Body of pancreas (tissue), 4 donors: ENCODE data around the gene RGS14. TPM values are rescaled to one million over a fixed set of nuclear protein-coding genes. Genes with fewer than 3 reads are reported as not detected.

Source experiments
- ATAC-seq: fragments of 150-250 bp; one replicate; pipeline ENCODE4 v1.9.1; 2016
- DNase-seq, 4 donors: peaks; one replicate each; pipeline ENCODE4 v3.0.0-alpha.2; 2019
- H3K27ac ChIP-seq, 4 donors: fragments of 200-600 bp; sonication (generic); 1 replicate in 3 of 4; 2 replicates in 1 of 4; pipeline versions ENCODE4 v1.5.1 to v1.6.1; 2016 to 2019; ENCODE audit warnings: mild to moderate bottlenecking in 1 of 4, mixed read lengths in 1 of 4, moderate library complexity in 1 of 4
- H3K27me3 ChIP-seq, 2 donors: fragments of 200-600 bp; sonication (generic); one replicate each; pipeline ENCODE4 v1.6.0; 2016; ENCODE audit warnings: mild to moderate bottlenecking in 1 of 2
- H3K36me3 ChIP-seq, 2 donors: fragments of 200-600 bp; sonication (generic); replicated peaks in 1 of 2; 2 replicates each; pipeline ENCODE4 v1.5.1; 2016; ENCODE audit warnings: low read depth in 2 of 2; ENCODE audit not compliant: insufficient read depth in 1 of 2
- H3K4me1 ChIP-seq: fragments of 200-600 bp; sonication (generic); one replicate; pipeline ENCODE4 v1.6.0; 2016
- H3K4me3 ChIP-seq, 2 donors: fragments of 200-600 bp; sonication (generic); 1 replicate in 1 of 2; 2 replicates in 1 of 2; pipeline ENCODE4 v1.5.1; 2016 to 2019
- H3K9me3 ChIP-seq, 3 donors: fragments of 200-600 bp; sonication (generic); 1 replicate in 2 of 3; 2 replicates in 1 of 3; pipeline ENCODE4 v1.5.1; 2016
- CTCF ChIP-seq, 7 experiments: fragments of 450-650 bp in 4 of 7; fragments of 200-600 bp in 3 of 7; sonication (generic) in 3 of 7; IDR thresholded peaks; one replicate each; pipeline ENCODE4 v1.5.1; 2016 to 2019; ENCODE audit warnings: antibody characterized with exemption in 7 of 7
- POLR2A ChIP-seq, 3 donors: fragments of 450-650 bp; IDR thresholded peaks; one replicate each; pipeline ENCODE4 v1.6.1; 2016; ENCODE audit warnings: antibody characterized with exemption in 3 of 3, mild to moderate bottlenecking in 2 of 3
- WGBS, 2 donors: methylation state at CpG; one replicate each; pipeline ENCODE4 v1.1.5; 2017; 5-methylcytosine and 5-hydroxymethylcytosine counted together
- intact Hi-C: fragments of 100-400 bp; cut with DNase I; formaldehyde crosslinking; loops from one replicate; pipeline ENCODE4 v1.15.1; 2023
- total RNA-seq, 2 donors: library from RNA; depleted of rRNA; stranded (reverse); fragments of >200 nt; gene quantifications; one replicate each; pipeline ENCODE4 v1.1.0, GENCODE V29; 2016

Gene RGS14
- total RNA-seq, 2 donors from 2014 or later: 15.0 to 39.2 TPM

GRCh38 chr5:177334781-177335700, 22.7 kb upstream of the RGS14 start:
- no peaks in the 10 kb centered on the region for H3K9me3 ChIP-seq
- WGBS, 2 donors: 87 to 90% methylated on average over 12 to 21 of the region's 21 CpGs
- intact Hi-C loops: no loop called here
- H3K27me3 ChIP-seq: no peaks in the 10 kb centered on the region
- no peak for DNase-seq
- peaks cover 11% of the 10 kb centered on the region for H3K4me1 ChIP-seq
- no peak for ATAC-seq
- H3K4me3 ChIP-seq: no peak overlapping the region
- TF ChIP-seq CTCF (IDR thresholded peaks at IDR 0.05) (no peak), POLR2A (IDR thresholded peaks at IDR 0.05) (no peak)
- peaks cover 17 to 39% of the 10 kb centered on the region in 2 donors for H3K36me3 ChIP-seq
- no peak overlapping the region for H3K27ac ChIP-seq

- Histone ChIP-seq H3K4me3 (no peak overlapping the region), H3K36me3 (peaks cover 17 to 39% of the 10 kb centered on the region in 2 donors), H3K9me3 (no peaks in the 10 kb centered on the region), H3K4me1 (peaks cover 5% of the 10 kb centered on the region), H3K27me3 (no peaks in the 10 kb centered on the region), H3K27ac (no peak overlapping the region)
- no peak for ATAC-seq
- TF ChIP-seq POLR2A (IDR thresholded peaks at IDR 0.05): no peak
- no peak for TF ChIP-seq CTCF (IDR thresholded peaks at IDR 0.05)
- no peak for DNase-seq
- intact Hi-C loops: no loop called here
- WGBS, 2 donors: 75 to 89% methylated on average over 5 to 7 of the region's 7 CpGs
These were observed 22.0 kb upstream of the RGS14 start for GRCh38 chr5:177335701-177336065.

GRCh38 chr5:177336112-177336511, 21.6 kb upstream of the RGS14 start:
- WGBS, 2 donors: 58 to 72% methylated on average over 12 of the region's 12 CpGs
- intact Hi-C loops: no loop called here
- ATAC-seq (no peak), DNase-seq (peak in 2 of 4 donors; percentile 32 to 37)
- peaks cover 17 to 39% of the 10 kb centered on the region in 2 donors for H3K36me3 ChIP-seq
- TF ChIP-seq CTCF (IDR thresholded peaks at IDR 0.05) (peak in 4 of 7 experiments; percentile 26 to 48 (median 38)), POLR2A (IDR thresholded peaks at IDR 0.05) (no peak)
- H3K27me3 ChIP-seq: no peaks in the 10 kb centered on the region
- H3K4me3 ChIP-seq: no peak overlapping the region
- no peaks in the 10 kb centered on the region for H3K9me3 ChIP-seq
- no peak overlapping the region for H3K27ac ChIP-seq
- peaks cover 5% of the 10 kb centered on the region for H3K4me1 ChIP-seq

- no peaks in the 10 kb centered on the region for H3K9me3 ChIP-seq
- H3K4me1 ChIP-seq: peaks cover 5% of the 10 kb centered on the region
- H3K4me3 ChIP-seq: no peak overlapping the region
- no peak overlapping the region for H3K27ac ChIP-seq
- ATAC-seq: no peak
- H3K27me3 ChIP-seq: no peaks in the 10 kb centered on the region
- peaks cover 17 to 39% of the 10 kb centered on the region in 2 donors for H3K36me3 ChIP-seq
- intact Hi-C loops: no loop called here
- WGBS, 2 donors: 81 to 89% methylated on average over 18 to 27 of the region's 36 CpGs
- no peak for DNase-seq
- TF ChIP-seq CTCF (IDR thresholded peaks at IDR 0.05): no peak
- no peak for TF ChIP-seq POLR2A (IDR thresholded peaks at IDR 0.05)
These were observed 20.9 kb upstream of the RGS14 start for GRCh38 chr5:177336603-177337494.
